Measurements from ENCODE around the gene TFCP2. TPM values are rescaled to one million over a fixed set of nuclear protein-coding genes. Genes with fewer than 3 reads are reported as not detected.
A peak's percentile ranks its signal among the peaks of the same experiment; 100 is the strongest.

TFCP2 gene
- total RNA-seq, 2 experiments from 2014 or later, result 9.4 to 11.7 TPM

DNA sequence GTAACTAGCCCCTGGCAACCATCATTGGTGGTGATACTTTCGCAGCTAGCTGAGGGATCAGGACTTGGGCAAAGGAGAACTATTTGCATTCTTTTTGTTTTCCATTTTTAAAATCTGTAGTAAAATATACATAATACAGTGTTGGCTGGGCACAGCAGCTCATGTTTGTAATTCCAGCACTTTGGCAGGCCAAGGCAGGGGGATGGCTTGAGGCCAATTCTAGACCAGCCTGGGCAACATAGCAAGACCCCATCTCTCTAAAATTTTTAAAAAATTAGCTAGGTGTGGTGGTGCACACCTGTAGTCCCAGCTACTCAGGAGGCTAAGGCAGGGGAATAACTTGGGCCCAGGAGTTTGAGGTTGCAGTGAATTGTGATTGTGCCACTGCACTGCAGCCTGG is 20.0 kb downstream of the TFCP2 start:
- H3K4me3 Mint-ChIP-seq, result no peak overlapping the region
- H3K27me3 Mint-ChIP-seq, result no peaks in the 10 kb centered on the region
- Histone ChIP-seq H3K4me1 (ENCODE audit: insufficient read depth, low read length) (no peaks in the 10 kb centered on the region), H3K9me3 (ENCODE audit: control insufficient read depth in 1 of 2, insufficient read depth in 1 of 2, low read length in 2 of 2) (no peaks in the 10 kb centered on the region), H3K27me3 (ENCODE audit: control insufficient read depth in 1 of 2, insufficient read depth in 2 of 2, low read length in 2 of 2) (no peaks in the 10 kb centered on the region), H3K4me3 (ENCODE audit: low read length) (no peak overlapping the region), H3K27ac (ENCODE audit: low read depth in 1 of 2, low read length in 2 of 2) (no peak overlapping the region), H3K36me3 (ENCODE audit: insufficient read depth, low read length) (no peaks in the 10 kb centered on the region)
- H3K4me1 Mint-ChIP-seq (ENCODE audit: low read depth), result peaks cover 31% of the 10 kb centered on the region
- no peak for ATAC-seq (ENCODE audit: poor library complexity)
- H3K27ac Mint-ChIP-seq, result no peak overlapping the region
- POLR2A ChIA-PET, result no interaction called here
- DNase-seq, result no peak
- no peaks in the 10 kb centered on the region for H3K36me3 Mint-ChIP-seq (ENCODE audit: low read depth)
- intact Hi-C loops (cut with DNase I, micrococcal nuclease), result no loop called here
- no peaks in the 10 kb centered on the region for H3K9me3 Mint-ChIP-seq
- no peak for TF ChIP-seq CTCF (IDR thresholded peaks at IDR 0.05)
- CTCF ChIA-PET, result no interaction called here

DNA sequence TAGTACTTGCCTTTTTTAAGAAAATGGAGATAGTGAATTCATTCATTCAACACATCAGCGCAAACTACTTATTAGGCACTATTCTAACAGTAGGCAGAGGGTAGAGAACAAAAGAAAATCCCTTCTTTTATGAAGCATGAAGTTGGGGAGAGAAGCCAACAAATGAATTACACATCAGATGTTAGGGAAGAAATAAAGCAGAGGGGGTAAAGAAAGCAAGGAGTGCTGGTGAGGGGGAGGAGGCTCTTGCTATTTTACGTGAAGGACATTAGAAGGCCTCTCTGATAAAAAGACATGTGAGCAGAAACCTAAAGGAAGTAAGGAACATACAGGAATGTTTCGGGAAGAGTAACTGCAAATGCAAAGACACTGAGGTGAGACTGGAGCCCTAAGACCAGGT is 22.2 kb downstream of the TFCP2 start:
- Mint-ChIP-seq H3K4me1 (ENCODE audit: low read depth) (peaks cover 37% of the 10 kb centered on the region), H3K36me3 (ENCODE audit: low read depth) (peaks cover 8% of the 10 kb centered on the region), H3K9me3 (no peaks in the 10 kb centered on the region), H3K27ac (peak overlapping the region; percentile 18), H3K4me3 (no peak overlapping the region), H3K27me3 (no peaks in the 10 kb centered on the region)
- intact Hi-C loops (cut with DNase I, micrococcal nuclease), result no loop called here
- H3K9me3 ChIP-seq (ENCODE audit: control insufficient read depth in 1 of 2, insufficient read depth in 1 of 2, low read length in 2 of 2), result no peaks in the 10 kb centered on the region
- TF ChIP-seq CTCF (IDR thresholded peaks at IDR 0.05), result no peak
- no peak for ATAC-seq (ENCODE audit: poor library complexity)
- H3K27ac ChIP-seq (ENCODE audit: low read depth in 1 of 2, low read length in 2 of 2), result no peak overlapping the region
- no peaks in the 10 kb centered on the region for H3K4me1 ChIP-seq (ENCODE audit: insufficient read depth, low read length)
- H3K4me3 ChIP-seq (ENCODE audit: low read length), result no peak overlapping the region
- DNase-seq, result no peak
- ChIA-PET POLR2A (no interaction called here), CTCF (no interaction called here)
- H3K36me3 ChIP-seq (ENCODE audit: insufficient read depth, low read length), result no peaks in the 10 kb centered on the region
- H3K27me3 ChIP-seq (ENCODE audit: control insufficient read depth in 1 of 2, insufficient read depth in 2 of 2, low read length in 2 of 2), result no peaks in the 10 kb centered on the region

- Mint-ChIP-seq H3K9me3 (no peaks in the 10 kb centered on the region), H3K27me3 (no peaks in the 10 kb centered on the region), H3K4me1 (ENCODE audit: low read depth) (peaks cover 45% of the 10 kb centered on the region), H3K27ac (no peak overlapping the region), H3K36me3 (ENCODE audit: low read depth) (peaks cover 25% of the 10 kb centered on the region), H3K4me3 (no peak overlapping the region)
- CTCF ChIA-PET, result no interaction called here
- POLR2A ChIA-PET, result no interaction called here
- H3K27me3 ChIP-seq (ENCODE audit: control insufficient read depth in 1 of 2, insufficient read depth in 2 of 2, low read length in 2 of 2), result no peaks in the 10 kb centered on the region
- no peak overlapping the region for H3K27ac ChIP-seq (ENCODE audit: low read depth in 1 of 2, low read length in 2 of 2)
- DNase-seq (no peak), ATAC-seq (ENCODE audit: poor library complexity) (no peak)
- no peaks in the 10 kb centered on the region for H3K4me1 ChIP-seq (ENCODE audit: insufficient read depth, low read length)
- no peaks in the 10 kb centered on the region for H3K36me3 ChIP-seq (ENCODE audit: insufficient read depth, low read length)
- H3K4me3 ChIP-seq (ENCODE audit: low read length), result no peak overlapping the region
- TF ChIP-seq CTCF (IDR thresholded peaks at IDR 0.05), result no peak
- intact Hi-C loops (cut with DNase I, micrococcal nuclease), result no loop called here
- no peaks in the 10 kb centered on the region for H3K9me3 ChIP-seq (ENCODE audit: control insufficient read depth in 1 of 2, insufficient read depth in 1 of 2, low read length in 2 of 2)
Measured at GRCh38 chr12:51147309-51147708, 25.6 kb downstream of the TFCP2 start.
